ENCODE data around the gene ADAMTS10. TPM values are rescaled to one million over a fixed set of nuclear protein-coding genes. Genes with fewer than 3 reads are reported as not detected.

The ADAMTS10 gene
- total and polyA plus RNA-seq, 2 of the 13 experiments (the other 11 are each of a cell fraction or from before 2014, with no cell fraction given): 0.49 to 1.7 TPM

DNA sequence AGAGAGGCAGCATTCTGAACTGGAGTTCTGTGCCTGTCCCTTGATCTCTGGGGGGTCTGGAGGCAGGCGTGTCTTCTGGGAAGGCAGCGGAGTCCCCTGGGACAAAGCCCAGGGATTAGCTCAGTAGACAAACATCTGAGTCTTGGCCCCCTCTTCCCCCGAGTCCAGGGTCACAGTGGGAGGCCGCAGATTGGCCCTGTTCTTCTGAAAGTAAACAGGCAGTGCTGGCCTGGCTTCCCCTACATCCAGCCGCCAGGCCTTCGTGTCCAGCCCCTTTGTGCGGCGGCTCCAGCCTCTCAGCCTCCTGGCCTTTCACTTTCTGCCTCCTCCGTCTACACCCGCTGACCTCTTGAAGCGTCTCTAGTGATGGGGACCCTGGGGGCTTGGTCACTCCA lies 20.9 kb upstream of the ADAMTS10 start (continued):
- TF ChIP-seq SP2 (CRISPR knock-in tag; IDR thresholded peaks at IDR 0.05) (0 out of 2 replicates have a peak, but pooled peaks have one; percentile 23), REXO4 (CRISPR knock-in tag; IDR thresholded peaks at IDR 0.05; ENCODE audit: borderline replicate concordance) (no peak), ZNF543 (CRISPR knock-in tag; IDR thresholded peaks at IDR 0.05) (no peak), MZF1 (CRISPR knock-in tag; IDR thresholded peaks at IDR 0.05; ENCODE audit: borderline replicate concordance) (no peak), SP5 (CRISPR knock-in tag; IDR thresholded peaks at IDR 0.05; ENCODE audit: borderline replicate concordance, low read depth) (peak; percentile 49), ZNF605 (CRISPR knock-in tag; IDR thresholded peaks at IDR 0.05) (0 out of 2 replicates have a peak, but pooled peaks have one; percentile 55), HNF4A (CRISPR knock-in tag; IDR thresholded peaks at IDR 0.05) (peak; percentile 87), ZNF670 (CRISPR knock-in tag; IDR thresholded peaks at IDR 0.05; ENCODE audit: borderline replicate concordance) (0 out of 2 replicates have a peak, but pooled peaks have one; percentile 39), ESRRA (CRISPR knock-in tag; IDR thresholded peaks at IDR 0.05; ENCODE audit: low read depth) (peak; percentile 53; the same call in 1 of the 2 replicates), PRMT3 (CRISPR knock-in tag; IDR thresholded peaks at IDR 0.05; ENCODE audit: borderline replicate concordance, low read depth) (no peak), HES4 (CRISPR knock-in tag; IDR thresholded peaks at IDR 0.05; ENCODE audit: borderline replicate concordance) (no peak), ZBED4 (CRISPR knock-in tag; IDR thresholded peaks at IDR 0.05; ENCODE audit: borderline replicate concordance) (no peak), ZNF619 (CRISPR knock-in tag; IDR thresholded peaks at IDR 0.05) (0 out of 2 replicates have a peak, but pooled peaks have one; percentile 36), SALL1 (CRISPR knock-in tag; IDR thresholded peaks at IDR 0.05) (peak; percentile 86), SMYD3 (CRISPR knock-in tag; IDR thresholded peaks at IDR 0.05) (no peak), RBM39 (IDR thresholded peaks at IDR 0.05; ENCODE audit: low read depth, low read length, poor library complexity, severe bottlenecking) (no peak), SMAD3 (CRISPR knock-in tag; IDR thresholded peaks at IDR 0.05) (peak; percentile 53; the same call in 1 of the 2 replicates)
- TF ChIP-seq, protein P1, sequence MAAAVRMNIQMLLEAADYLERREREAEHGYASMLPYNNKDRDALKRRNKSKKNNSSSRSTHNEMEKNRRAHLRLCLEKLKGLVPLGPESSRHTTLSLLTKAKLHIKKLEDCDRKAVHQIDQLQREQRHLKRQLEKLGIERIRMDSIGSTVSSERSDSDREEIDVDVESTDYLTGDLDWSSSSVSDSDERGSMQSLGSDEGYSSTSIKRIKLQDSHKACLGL (CRISPR knock-in tag; IDR thresholded peaks at IDR 0.05): no peak
- TF ChIP-seq, protein P2, sequence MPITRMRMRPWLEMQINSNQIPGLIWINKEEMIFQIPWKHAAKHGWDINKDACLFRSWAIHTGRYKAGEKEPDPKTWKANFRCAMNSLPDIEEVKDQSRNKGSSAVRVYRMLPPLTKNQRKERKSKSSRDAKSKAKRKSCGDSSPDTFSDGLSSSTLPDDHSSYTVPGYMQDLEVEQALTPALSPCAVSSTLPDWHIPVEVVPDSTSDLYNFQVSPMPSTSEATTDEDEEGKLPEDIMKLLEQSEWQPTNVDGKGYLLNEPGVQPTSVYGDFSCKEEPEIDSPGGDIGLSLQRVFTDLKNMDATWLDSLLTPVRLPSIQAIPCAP (CRISPR knock-in tag; IDR thresholded peaks at IDR 0.05; ENCODE audit: low read depth): no peak
- TF ChIP-seq, protein P3, sequence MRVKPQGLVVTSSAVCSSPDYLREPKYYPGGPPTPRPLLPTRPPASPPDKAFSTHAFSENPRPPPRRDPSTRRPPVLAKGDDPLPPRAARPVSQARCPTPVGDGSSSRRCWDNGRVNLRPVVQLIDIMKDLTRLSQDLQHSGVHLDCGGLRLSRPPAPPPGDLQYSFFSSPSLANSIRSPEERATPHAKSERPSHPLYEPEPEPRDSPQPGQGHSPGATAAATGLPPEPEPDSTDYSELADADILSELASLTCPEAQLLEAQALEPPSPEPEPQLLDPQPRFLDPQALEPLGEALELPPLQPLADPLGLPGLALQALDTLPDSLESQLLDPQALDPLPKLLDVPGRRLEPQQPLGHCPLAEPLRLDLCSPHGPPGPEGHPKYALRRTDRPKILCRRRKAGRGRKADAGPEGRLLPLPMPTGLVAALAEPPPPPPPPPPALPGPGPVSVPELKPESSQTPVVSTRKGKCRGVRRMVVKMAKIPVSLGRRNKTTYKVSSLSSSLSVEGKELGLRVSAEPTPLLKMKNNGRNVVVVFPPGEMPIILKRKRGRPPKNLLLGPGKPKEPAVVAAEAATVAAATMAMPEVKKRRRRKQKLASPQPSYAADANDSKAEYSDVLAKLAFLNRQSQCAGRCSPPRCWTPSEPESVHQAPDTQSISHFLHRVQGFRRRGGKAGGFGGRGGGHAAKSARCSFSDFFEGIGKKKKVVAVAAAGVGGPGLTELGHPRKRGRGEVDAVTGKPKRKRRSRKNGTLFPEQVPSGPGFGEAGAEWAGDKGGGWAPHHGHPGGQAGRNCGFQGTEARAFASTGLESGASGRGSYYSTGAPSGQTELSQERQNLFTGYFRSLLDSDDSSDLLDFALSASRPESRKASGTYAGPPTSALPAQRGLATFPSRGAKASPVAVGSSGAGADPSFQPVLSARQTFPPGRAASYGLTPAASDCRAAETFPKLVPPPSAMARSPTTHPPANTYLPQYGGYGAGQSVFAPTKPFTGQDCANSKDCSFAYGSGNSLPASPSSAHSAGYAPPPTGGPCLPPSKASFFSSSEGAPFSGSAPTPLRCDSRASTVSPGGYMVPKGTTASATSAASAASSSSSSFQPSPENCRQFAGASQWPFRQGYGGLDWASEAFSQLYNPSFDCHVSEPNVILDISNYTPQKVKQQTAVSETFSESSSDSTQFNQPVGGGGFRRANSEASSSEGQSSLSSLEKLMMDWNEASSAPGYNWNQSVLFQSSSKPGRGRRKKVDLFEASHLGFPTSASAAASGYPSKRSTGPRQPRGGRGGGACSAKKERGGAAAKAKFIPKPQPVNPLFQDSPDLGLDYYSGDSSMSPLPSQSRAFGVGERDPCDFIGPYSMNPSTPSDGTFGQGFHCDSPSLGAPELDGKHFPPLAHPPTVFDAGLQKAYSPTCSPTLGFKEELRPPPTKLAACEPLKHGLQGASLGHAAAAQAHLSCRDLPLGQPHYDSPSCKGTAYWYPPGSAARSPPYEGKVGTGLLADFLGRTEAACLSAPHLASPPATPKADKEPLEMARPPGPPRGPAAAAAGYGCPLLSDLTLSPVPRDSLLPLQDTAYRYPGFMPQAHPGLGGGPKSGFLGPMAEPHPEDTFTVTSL (CRISPR knock-in tag; IDR thresholded peaks at IDR 0.05; ENCODE audit: borderline replicate concordance): peak; percentile 81

All from HepG2 (cell line).